SK-N-SH treated with all-trans-retinoic acid at 6 μM for 48 hours (cell line): ENCODE data around the gene PGPEP1.
"Not testable (repeated sequence)": the region's sequence is repeated elsewhere in the genome, so short reads cannot be mapped to it uniquely, and the experiment has no call there.

Experiments
- ATAC-seq: fragments of 200-7000 bp; cut with Tn5 transposase; 3 replicates; pipeline ENCODE4 v1.9.1; 2020; ENCODE audit warnings: mild to moderate bottlenecking, moderate library complexity
- ARNTL ChIP-seq: fragments of 450-650 bp; formaldehyde crosslinking; IDR thresholded peaks from 2 replicates; pipeline ENCODE4 v1.5.0; 2020; ENCODE audit warnings: low read depth, mild to moderate bottlenecking, moderate library complexity, borderline replicate concordance
- BACH2 ChIP-seq: fragments of 250-450 bp; sonication (Bioruptor Pico); IDR thresholded peaks from 2 replicates; pipeline ENCODE4 v1.9.0; 2021; ENCODE audit warnings: mild to moderate bottlenecking, borderline replicate concordance
- CSDC2 ChIP-seq: fragments of 250-450 bp; sonication (Bioruptor Pico); IDR thresholded peaks from 2 replicates; pipeline ENCODE4 v1.5.0; 2020; ENCODE audit warnings: mild to moderate bottlenecking, moderate library complexity
- ESRRG ChIP-seq: fragments of 250-450 bp; sonication (Bioruptor Pico); IDR thresholded peaks from 2 replicates; pipeline ENCODE4 v1.6.1; 2021; ENCODE audit warnings: mild to moderate bottlenecking
- GLIS3 ChIP-seq: fragments of 250-450 bp; sonication (Bioruptor Pico); IDR thresholded peaks from 2 replicates; pipeline ENCODE4 v1.5.0; 2020; ENCODE audit warnings: mild to moderate bottlenecking, moderate library complexity
- ISL1 ChIP-seq: fragments of 250-450 bp; sonication (Bioruptor Pico); IDR thresholded peaks from 2 replicates; pipeline ENCODE4 v2.1.2; 2022; ENCODE audit warnings: mild to moderate bottlenecking, moderate library complexity
- OSR1 ChIP-seq: fragments of 250-450 bp; sonication (Bioruptor Pico); IDR thresholded peaks from 2 replicates; pipeline ENCODE4 v1.8.0; 2022; ENCODE audit warnings: moderate library complexity, mild to moderate bottlenecking, inconsistent platforms
- PPARA ChIP-seq: fragments of 250-450 bp; sonication (Bioruptor Pico); IDR thresholded peaks from 2 replicates; pipeline ENCODE4 v1.5.0; 2020; ENCODE audit warnings: mild to moderate bottlenecking, borderline replicate concordance
- RARB ChIP-seq: fragments of 250-450 bp; sonication (Bioruptor Pico); IDR thresholded peaks from 2 replicates; pipeline ENCODE4 v1.8.0; 2021; ENCODE audit warnings: mild to moderate bottlenecking, moderate library complexity
- SNAI2 ChIP-seq: fragments of 250-450 bp; sonication (Bioruptor Pico); IDR thresholded peaks from 2 replicates; pipeline ENCODE4 v1.5.0; 2020; ENCODE audit warnings: mild to moderate bottlenecking, moderate library complexity
- TCF4 ChIP-seq: fragments of 250-450 bp; sonication (Bioruptor Pico); IDR thresholded peaks from 2 replicates; pipeline ENCODE4 v1.8.0; 2021; ENCODE audit warnings: mild to moderate bottlenecking, moderate library complexity, borderline replicate concordance
- TOX ChIP-seq: fragments of 250-450 bp; sonication (Bioruptor Pico); IDR thresholded peaks from 2 replicates; pipeline ENCODE4 v1.8.0; 2021; ENCODE audit warnings: mild to moderate bottlenecking, moderate library complexity, borderline replicate concordance
- ZC3H10 ChIP-seq: fragments of 250-450 bp; sonication (Bioruptor Pico); IDR thresholded peaks from 2 replicates; pipeline ENCODE4 v1.5.1; 2021; ENCODE audit warnings: mild to moderate bottlenecking, moderate library complexity
- ZFP3 ChIP-seq: fragments of 250-450 bp; sonication (Bioruptor Pico); IDR thresholded peaks from 2 replicates; pipeline ENCODE4 v1.5.0; 2020; ENCODE audit warnings: mild to moderate bottlenecking, moderate library complexity
- ZNF565 ChIP-seq: fragments of 450-650 bp; formaldehyde crosslinking; conservative IDR thresholded peaks from 2 replicates; pipeline ENCODE4 v1.5.0; 2020; ENCODE audit warnings: low read depth, mild to moderate bottlenecking, moderate library complexity
- ZNF70 ChIP-seq: fragments of 450-650 bp; formaldehyde crosslinking; IDR thresholded peaks from 2 replicates; pipeline ENCODE4 v1.5.0; 2020; ENCODE audit warnings: mild to moderate bottlenecking, moderate library complexity
- ZNF8 ChIP-seq: fragments of 450-650 bp; formaldehyde crosslinking; IDR thresholded peaks from 2 replicates; pipeline ENCODE4 v1.5.0; 2020; ENCODE audit warnings: mild to moderate bottlenecking, moderate library complexity
- TF ChIP-seq, protein P1 (sequence below): fragments of 250-450 bp; sonication (Bioruptor Pico); IDR thresholded peaks from 2 replicates; pipeline ENCODE4 v1.8.0; 2021; ENCODE audit warnings: low read depth, mild to moderate bottlenecking, moderate library complexity, borderline replicate concordance
- TF ChIP-seq, protein P2 (sequence below): fragments of 250-450 bp; sonication (Bioruptor Pico); IDR thresholded peaks from 2 replicates; pipeline ENCODE4 v1.8.0; 2020; ENCODE audit warnings: mild to moderate bottlenecking, moderate library complexity, borderline replicate concordance
- TF ChIP-seq, protein P3 (sequence below): fragments of 250-450 bp; sonication (Bioruptor Pico); IDR thresholded peaks from 2 replicates; pipeline ENCODE4 v1.5.1; 2020; ENCODE audit warnings: low read depth, mild to moderate bottlenecking, moderate library complexity
- TF ChIP-seq, protein P4 (sequence below): fragments of 250-450 bp; sonication (Bioruptor Pico); IDR thresholded peaks from 2 replicates; pipeline ENCODE4 v1.5.0; 2020; ENCODE audit warnings: mild to moderate bottlenecking, moderate library complexity

The PGPEP1 gene

DNA sequence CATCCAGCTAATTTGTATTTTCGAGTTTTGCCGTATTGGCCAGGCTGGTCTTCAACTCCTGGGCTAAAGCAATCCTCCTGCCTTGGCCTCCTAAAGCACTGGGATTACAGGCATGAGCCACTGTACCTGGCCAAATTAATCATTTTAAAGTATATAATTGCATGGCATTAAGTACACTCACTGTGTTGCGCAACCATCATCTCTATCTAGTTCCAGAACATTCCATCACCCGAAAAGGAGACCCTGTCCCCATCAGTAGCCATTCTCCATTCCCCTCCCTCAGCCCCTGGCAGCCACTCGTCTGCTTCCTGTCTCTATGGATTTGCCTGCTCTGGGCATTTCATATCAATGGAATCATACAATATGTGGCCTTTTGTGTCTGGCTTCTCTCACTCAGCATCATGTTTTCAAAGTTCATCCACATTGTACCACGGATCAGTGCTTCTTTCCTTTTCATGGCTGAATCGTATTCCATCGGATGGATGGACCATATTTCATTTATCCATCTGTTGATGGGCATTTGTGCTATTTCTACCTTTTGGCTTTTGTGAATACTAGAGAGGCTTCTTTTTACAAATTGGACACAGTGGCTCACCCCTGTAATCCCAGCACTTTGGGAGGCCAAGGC, 13.1 kb downstream of the PGPEP1 start:
- no peak for ATAC-seq
- TF ChIP-seq, protein P1, sequence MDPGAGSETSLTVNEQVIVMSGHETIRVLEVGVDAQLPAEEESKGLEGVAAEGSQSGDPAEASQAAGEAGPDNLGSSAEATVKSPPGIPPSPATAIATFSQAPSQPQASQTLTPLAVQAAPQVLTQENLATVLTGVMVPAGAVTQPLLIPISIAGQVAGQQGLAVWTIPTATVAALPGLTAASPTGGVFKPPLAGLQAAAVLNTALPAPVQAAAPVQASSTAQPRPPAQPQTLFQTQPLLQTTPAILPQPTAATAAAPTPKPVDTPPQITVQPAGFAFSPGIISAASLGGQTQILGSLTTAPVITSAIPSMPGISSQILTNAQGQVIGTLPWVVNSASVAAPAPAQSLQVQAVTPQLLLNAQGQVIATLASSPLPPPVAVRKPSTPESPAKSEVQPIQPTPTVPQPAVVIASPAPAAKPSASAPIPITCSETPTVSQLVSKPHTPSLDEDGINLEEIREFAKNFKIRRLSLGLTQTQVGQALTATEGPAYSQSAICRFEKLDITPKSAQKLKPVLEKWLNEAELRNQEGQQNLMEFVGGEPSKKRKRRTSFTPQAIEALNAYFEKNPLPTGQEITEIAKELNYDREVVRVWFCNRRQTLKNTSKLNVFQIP (CRISPR knock-in tag), result no peak
- TF ChIP-seq, protein P2, sequence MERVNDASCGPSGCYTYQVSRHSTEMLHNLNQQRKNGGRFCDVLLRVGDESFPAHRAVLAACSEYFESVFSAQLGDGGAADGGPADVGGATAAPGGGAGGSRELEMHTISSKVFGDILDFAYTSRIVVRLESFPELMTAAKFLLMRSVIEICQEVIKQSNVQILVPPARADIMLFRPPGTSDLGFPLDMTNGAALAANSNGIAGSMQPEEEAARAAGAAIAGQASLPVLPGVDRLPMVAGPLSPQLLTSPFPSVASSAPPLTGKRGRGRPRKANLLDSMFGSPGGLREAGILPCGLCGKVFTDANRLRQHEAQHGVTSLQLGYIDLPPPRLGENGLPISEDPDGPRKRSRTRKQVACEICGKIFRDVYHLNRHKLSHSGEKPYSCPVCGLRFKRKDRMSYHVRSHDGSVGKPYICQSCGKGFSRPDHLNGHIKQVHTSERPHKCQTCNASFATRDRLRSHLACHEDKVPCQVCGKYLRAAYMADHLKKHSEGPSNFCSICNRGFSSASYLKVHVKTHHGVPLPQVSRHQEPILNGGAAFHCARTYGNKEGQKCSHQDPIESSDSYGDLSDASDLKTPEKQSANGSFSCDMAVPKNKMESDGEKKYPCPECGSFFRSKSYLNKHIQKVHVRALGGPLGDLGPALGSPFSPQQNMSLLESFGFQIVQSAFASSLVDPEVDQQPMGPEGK (CRISPR knock-in tag), result no peak
- TF ChIP-seq PPARA (CRISPR knock-in tag), result no peak
- TF ChIP-seq ZFP3, result no peak
- no peak for TF ChIP-seq ARNTL (CRISPR knock-in tag)

DNA sequence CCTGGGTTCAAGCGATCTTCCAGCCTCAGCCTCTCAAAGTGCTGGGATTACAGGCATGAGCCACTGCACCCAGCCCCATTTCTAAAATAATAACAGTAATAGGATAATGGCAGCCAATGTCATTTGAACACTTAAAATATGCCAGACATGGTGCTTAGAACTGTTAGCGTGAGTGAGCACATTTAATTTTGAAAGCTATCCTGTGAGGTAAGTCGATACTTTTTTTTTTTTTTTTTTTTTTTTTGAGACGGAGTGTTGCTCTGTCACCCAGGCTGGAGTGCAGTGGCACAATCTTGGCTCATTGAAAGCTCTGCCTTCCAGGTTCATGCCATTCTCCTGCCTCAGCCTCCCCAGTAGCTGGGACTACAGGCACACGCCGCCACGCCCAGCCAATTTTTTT, 14.3 kb downstream of the PGPEP1 start:
- ATAC-seq, result not testable (repeated sequence)

DNA sequence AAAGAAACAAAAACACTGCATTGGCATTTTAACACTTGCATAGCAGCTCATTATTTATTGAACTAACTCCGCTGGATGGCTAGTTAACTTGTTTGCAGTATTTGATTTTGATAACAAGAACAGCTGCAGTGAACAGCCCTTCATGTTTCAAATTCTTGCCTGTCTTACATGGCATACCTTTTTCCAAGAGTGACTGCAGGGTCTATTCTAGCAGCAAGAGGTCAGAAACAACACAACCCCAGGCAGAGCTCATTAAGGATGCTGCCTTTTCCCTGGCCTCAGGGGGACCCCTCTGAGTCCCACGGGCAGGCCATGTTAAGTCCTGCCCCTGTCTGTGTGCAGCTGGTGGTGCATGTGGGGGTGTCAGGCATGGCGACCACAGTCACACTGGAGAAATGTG, 16.6 kb downstream of the PGPEP1 start:
- TF ChIP-seq ZNF565 (CRISPR knock-in tag), result no peak
- TF ChIP-seq ZC3H10 (CRISPR knock-in tag), result no peak
- TF ChIP-seq ISL1, result no peak
- no peak for TF ChIP-seq ESRRG (CRISPR knock-in tag)
- TF ChIP-seq RARB, result no peak
- no peak for TF ChIP-seq GLIS3 (CRISPR knock-in tag)
- TF ChIP-seq SNAI2 (CRISPR knock-in tag), result no peak
- TF ChIP-seq, protein P3, sequence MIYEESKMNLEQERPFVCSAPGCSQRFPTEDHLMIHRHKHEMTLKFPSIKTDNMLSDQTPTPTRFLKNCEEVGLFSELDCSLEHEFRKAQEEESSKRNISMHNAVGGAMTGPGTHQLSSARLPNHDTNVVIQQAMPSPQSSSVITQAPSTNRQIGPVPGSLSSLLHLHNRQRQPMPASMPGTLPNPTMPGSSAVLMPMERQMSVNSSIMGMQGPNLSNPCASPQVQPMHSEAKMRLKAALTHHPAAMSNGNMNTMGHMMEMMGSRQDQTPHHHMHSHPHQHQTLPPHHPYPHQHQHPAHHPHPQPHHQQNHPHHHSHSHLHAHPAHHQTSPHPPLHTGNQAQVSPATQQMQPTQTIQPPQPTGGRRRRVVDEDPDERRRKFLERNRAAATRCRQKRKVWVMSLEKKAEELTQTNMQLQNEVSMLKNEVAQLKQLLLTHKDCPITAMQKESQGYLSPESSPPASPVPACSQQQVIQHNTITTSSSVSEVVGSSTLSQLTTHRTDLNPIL (CRISPR knock-in tag), result no peak
- no peak for TF ChIP-seq ZNF8 (CRISPR knock-in tag)
- no peak for TF ChIP-seq TCF4 (CRISPR knock-in tag)
- TF ChIP-seq, protein P4, sequence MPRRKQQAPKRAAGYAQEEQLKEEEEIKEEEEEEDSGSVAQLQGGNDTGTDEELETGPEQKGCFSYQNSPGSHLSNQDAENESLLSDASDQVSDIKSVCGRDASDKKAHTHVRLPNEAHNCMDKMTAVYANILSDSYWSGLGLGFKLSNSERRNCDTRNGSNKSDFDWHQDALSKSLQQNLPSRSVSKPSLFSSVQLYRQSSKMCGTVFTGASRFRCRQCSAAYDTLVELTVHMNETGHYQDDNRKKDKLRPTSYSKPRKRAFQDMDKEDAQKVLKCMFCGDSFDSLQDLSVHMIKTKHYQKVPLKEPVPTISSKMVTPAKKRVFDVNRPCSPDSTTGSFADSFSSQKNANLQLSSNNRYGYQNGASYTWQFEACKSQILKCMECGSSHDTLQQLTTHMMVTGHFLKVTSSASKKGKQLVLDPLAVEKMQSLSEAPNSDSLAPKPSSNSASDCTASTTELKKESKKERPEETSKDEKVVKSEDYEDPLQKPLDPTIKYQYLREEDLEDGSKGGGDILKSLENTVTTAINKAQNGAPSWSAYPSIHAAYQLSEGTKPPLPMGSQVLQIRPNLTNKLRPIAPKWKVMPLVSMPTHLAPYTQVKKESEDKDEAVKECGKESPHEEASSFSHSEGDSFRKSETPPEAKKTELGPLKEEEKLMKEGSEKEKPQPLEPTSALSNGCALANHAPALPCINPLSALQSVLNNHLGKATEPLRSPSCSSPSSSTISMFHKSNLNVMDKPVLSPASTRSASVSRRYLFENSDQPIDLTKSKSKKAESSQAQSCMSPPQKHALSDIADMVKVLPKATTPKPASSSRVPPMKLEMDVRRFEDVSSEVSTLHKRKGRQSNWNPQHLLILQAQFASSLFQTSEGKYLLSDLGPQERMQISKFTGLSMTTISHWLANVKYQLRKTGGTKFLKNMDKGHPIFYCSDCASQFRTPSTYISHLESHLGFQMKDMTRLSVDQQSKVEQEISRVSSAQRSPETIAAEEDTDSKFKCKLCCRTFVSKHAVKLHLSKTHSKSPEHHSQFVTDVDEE (CRISPR knock-in tag), result no peak
- TF ChIP-seq, protein P1 (CRISPR knock-in tag), result no peak
- no peak for TF ChIP-seq BACH2
- no peak for TF ChIP-seq ZNF70
- no peak for TF ChIP-seq ZFP3
- no peak for TF ChIP-seq CSDC2 (CRISPR knock-in tag)
- no peak for TF ChIP-seq TOX
- TF ChIP-seq, all 23 proteins: peak for 0
- ATAC-seq, result no peak

DNA sequence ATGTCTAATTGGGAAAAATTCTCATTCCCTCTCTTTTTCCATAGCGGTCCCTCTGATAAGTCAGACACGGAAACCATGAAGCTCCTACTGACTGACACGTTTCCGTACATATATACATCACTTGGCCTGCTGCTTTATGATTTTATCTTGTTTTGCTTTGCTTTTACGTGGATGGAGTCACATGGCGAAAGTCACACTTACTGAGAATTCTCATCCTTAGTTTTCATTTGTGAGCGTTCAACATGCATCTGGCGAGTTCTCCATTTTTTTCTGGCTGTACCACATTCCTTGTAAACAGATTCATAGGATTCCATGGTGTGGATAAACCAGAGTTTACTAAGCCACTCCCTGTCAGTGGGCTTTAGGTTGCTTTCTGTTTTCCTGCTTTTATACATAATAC, 21.2 kb downstream of the PGPEP1 start:
- ATAC-seq, result no peak
- TF ChIP-seq ARNTL (CRISPR knock-in tag) (no peak), ZC3H10 (CRISPR knock-in tag) (no peak), OSR1 (CRISPR knock-in tag) (no peak), ESRRG (CRISPR knock-in tag) (no peak), TOX (no peak), SNAI2 (CRISPR knock-in tag) (no peak), ZFP3 (no peak)
- TF ChIP-seq, protein P4 (CRISPR knock-in tag), result no peak
- TF ChIP-seq, protein P1 (CRISPR knock-in tag), result no peak
